D341Med (cell line): ENCODE data around the gene LRBA.

ENCODE experiments used
- DNase-seq: peaks from one replicate; pipeline ENCODE4 v3.0.0; 2012; ENCODE audit warnings: low spot score

The LRBA gene

GRCh38 chr4:150318971-150319370, 696.1 kb downstream of the LRBA start:
- DNase-seq, result no peak

- no peak for DNase-seq
Observed at GRCh38 chr4:150318527-150318926, 696.6 kb downstream of the LRBA start.

- no peak for DNase-seq
Observed at GRCh38 chr4:150316332-150317205, 698.5 kb downstream of the LRBA start.

- DNase-seq, result peak; percentile 37
Observed at GRCh38 chr4:150315691-150316090, 699.4 kb downstream of the LRBA start.

- DNase-seq, result no peak
Observed at GRCh38 chr4:150315175-150315574, 699.9 kb downstream of the LRBA start.

GRCh38 chr4:150314031-150314430, 701.1 kb downstream of the LRBA start:
- no peak for DNase-seq

- DNase-seq, result no peak
Observed at GRCh38 chr4:150310159-150310895, 704.8 kb downstream of the LRBA start.

GRCh38 chr4:150308824-150309472, 706.1 kb downstream of the LRBA start:
- no peak for DNase-seq

GRCh38 chr4:150306719-150307118, 708.4 kb downstream of the LRBA start:
- no peak for DNase-seq

- DNase-seq, result no peak
Observed at GRCh38 chr4:150305995-150306394, 709.1 kb downstream of the LRBA start.

- no peak for DNase-seq
Observed at GRCh38 chr4:150302553-150302952, 712.5 kb downstream of the LRBA start.

GRCh38 chr4:150299816-150300215, 715.3 kb downstream of the LRBA start:
- DNase-seq, result no peak

- DNase-seq, result peak; percentile 27
Observed at GRCh38 chr4:150297861-150298474, 717.1 kb downstream of the LRBA start.

- peak; percentile 31 for DNase-seq
Observed at GRCh38 chr4:150289881-150290280, 725.2 kb downstream of the LRBA start.

- no peak for DNase-seq
Observed at GRCh38 chr4:150289198-150289597, 725.9 kb downstream of the LRBA start.

- no peak for DNase-seq
Observed at GRCh38 chr4:150286656-150287055, 728.4 kb downstream of the LRBA start.

- DNase-seq, result no peak
Observed at GRCh38 chr4:150283689-150284088, 731.4 kb downstream of the LRBA start.

GRCh38 chr4:150280975-150281374, 734.1 kb downstream of the LRBA start:
- no peak for DNase-seq

GRCh38 chr4:150280081-150280895, 734.8 kb downstream of the LRBA start:
- peak; percentile 33 for DNase-seq

- DNase-seq, result peak; percentile 84
Observed at GRCh38 chr4:150278206-150278605, 736.9 kb downstream of the LRBA start.

- no peak for DNase-seq
Observed at GRCh38 chr4:150268444-150268843, 746.6 kb downstream of the LRBA start.
